GM18870 (cell line): ENCODE data around the gene SEC16A.

ENCODE experiments used
- ATAC-seq: cut with Tn5 transposase; IDR thresholded peaks from one replicate; pipeline ENCODE4 v1.9.1; 2021; ENCODE audit warnings: moderate library complexity; ENCODE audit not compliant: unreplicated experiment

The SEC16A gene

GRCh38 chr9:136466155-136466541 lies 16.7 kb downstream of the SEC16A start:
- ATAC-seq: no peak

- no peak for ATAC-seq
Observed at GRCh38 chr9:136465500-136466154, 17.2 kb downstream of the SEC16A start.

GRCh38 chr9:136464241-136464640 lies 18.6 kb downstream of the SEC16A start:
- ATAC-seq: no peak

- no peak for ATAC-seq
Observed at GRCh38 chr9:136463578-136463977, 19.3 kb downstream of the SEC16A start.

- ATAC-seq: no peak
Observed at GRCh38 chr9:136462664-136463063, 20.2 kb downstream of the SEC16A start.

GRCh38 chr9:136460772-136461325 lies 22.0 kb downstream of the SEC16A start:
- ATAC-seq: no peak

GRCh38 chr9:136459425-136459824 lies 23.4 kb downstream of the SEC16A start:
- no peak for ATAC-seq

- ATAC-seq: no peak
Observed at GRCh38 chr9:136457326-136457725, 25.5 kb downstream of the SEC16A start.

GRCh38 chr9:136456258-136456657 lies 26.6 kb downstream of the SEC16A start:
- no peak for ATAC-seq

GRCh38 chr9:136455043-136456002 lies 27.5 kb downstream of the SEC16A start:
- no peak for ATAC-seq

- ATAC-seq: no peak
Observed at GRCh38 chr9:136454026-136454796, 28.6 kb downstream of the SEC16A start.

- ATAC-seq: no peak
Observed at GRCh38 chr9:136453326-136453725, 29.5 kb downstream of the SEC16A start.

GRCh38 chr9:136451221-136451877 lies 31.5 kb downstream of the SEC16A start:
- no peak for ATAC-seq

- ATAC-seq: no peak
Observed at GRCh38 chr9:136448655-136449054, 34.2 kb downstream of the SEC16A start.

GRCh38 chr9:136447173-136447778 lies 35.6 kb downstream of the SEC16A start:
- no peak for ATAC-seq

- ATAC-seq: no peak
Observed at GRCh38 chr9:136445799-136446198, 37.0 kb downstream of the SEC16A start.

GRCh38 chr9:136444102-136444501 lies 38.7 kb downstream of the SEC16A start:
- ATAC-seq: no peak

GRCh38 chr9:136443687-136444086 lies 39.2 kb downstream of the SEC16A start:
- ATAC-seq: no peak

GRCh38 chr9:136443087-136443486 lies 39.8 kb downstream of the SEC16A start:
- ATAC-seq: no peak

- no peak for ATAC-seq
Observed at GRCh38 chr9:136442265-136442664, 40.6 kb downstream of the SEC16A start.
